NCI-H446 treated with DMSO at 0.1 percent for 48 hours (cell line): Measurements from ENCODE around the gene SLC5A5.
"Not testable (repeated sequence)": the region's sequence is repeated elsewhere in the genome, so short reads cannot be mapped to it uniquely, and the experiment has no call there.

Experiments
- DNase-seq: peaks from one replicate; lab custom pipeline; 2025; lab: John Stamatoyannopoulos, UW

Gene SLC5A5

GRCh38 chr19:17871032-17871877 lies 490 bp upstream of the SLC5A5 start:
- DNase-seq: no peak

GRCh38 chr19:17872251-17873001 lies 681 bp downstream of the SLC5A5 start:
- DNase-seq: no peak

- no peak for DNase-seq
Measured at GRCh38 chr19:17873786-17874757, 2.3 kb downstream of the SLC5A5 start.

GRCh38 chr19:17874758-17875135 lies 3.0 kb downstream of the SLC5A5 start:
- DNase-seq: no peak

- DNase-seq: no peak
Measured at GRCh38 chr19:17877696-17878095, 6.0 kb downstream of the SLC5A5 start.

GRCh38 chr19:17879466-17879865 lies 7.7 kb downstream of the SLC5A5 start:
- DNase-seq: no peak

GRCh38 chr19:17881701-17882100 lies 10.0 kb downstream of the SLC5A5 start:
- no peak for DNase-seq

GRCh38 chr19:17883627-17884410 lies 12.1 kb downstream of the SLC5A5 start:
- DNase-seq: no peak

- DNase-seq: no peak
Measured at GRCh38 chr19:17886515-17886914, 14.8 kb downstream of the SLC5A5 start.

GRCh38 chr19:17887221-17887620 lies 15.5 kb downstream of the SLC5A5 start:
- DNase-seq: not testable (repeated sequence)

GRCh38 chr19:17888260-17888659 lies 16.5 kb downstream of the SLC5A5 start:
- DNase-seq: no peak

- no peak for DNase-seq
Measured at GRCh38 chr19:17889609-17890214, 18.0 kb downstream of the SLC5A5 start.

GRCh38 chr19:17893766-17894165 lies 22.0 kb downstream of the SLC5A5 start:
- no peak for DNase-seq

GRCh38 chr19:17902701-17903100 lies 31.0 kb downstream of the SLC5A5 start:
- DNase-seq: peak; percentile 79

- DNase-seq: no peak
Measured at GRCh38 chr19:17908244-17908643, 36.5 kb downstream of the SLC5A5 start.

- no peak for DNase-seq
Measured at GRCh38 chr19:17909003-17909732, 37.4 kb downstream of the SLC5A5 start.

- DNase-seq: no peak
Measured at GRCh38 chr19:17910791-17911360, 39.1 kb downstream of the SLC5A5 start.

- DNase-seq: no peak
Measured at GRCh38 chr19:17915940-17916593, 44.3 kb downstream of the SLC5A5 start.

GRCh38 chr19:17918151-17918550 lies 46.4 kb downstream of the SLC5A5 start:
- not testable (repeated sequence) for DNase-seq
